KOPT-K1 (cell line): ENCODE results near the gene NT5DC1.

Experiments used
- H3K27ac ChIP-seq: fragments of 200-600 bp; sonication (generic); 2 replicates; pipeline ENCODE4 v1.5.1; 2016; ENCODE audit warnings: antibody characterized with exemption, mild to moderate bottlenecking, low read depth, low read length; ENCODE audit not compliant: poor library complexity, severe bottlenecking
- H3K36me3 ChIP-seq: fragments of 200-600 bp; sonication (generic); 2 replicates; pipeline ENCODE4 v1.5.1; 2017; ENCODE audit warnings: antibody characterized with exemption, mild to moderate bottlenecking, low read length, moderate library complexity; ENCODE audit not compliant: insufficient read depth
- H3K9me3 ChIP-seq: fragments of 200-600 bp; sonication (generic); 2 replicates; pipeline ENCODE4 v1.5.1; 2017; ENCODE audit warnings: antibody characterized with exemption, low read length, mild to moderate bottlenecking; ENCODE audit not compliant: insufficient read depth, poor library complexity, severe bottlenecking

The NT5DC1 gene

GRCh38 chr6:116175344-116175743 lies 74.7 kb downstream of the NT5DC1 start:
- no peak overlapping the region for H3K27ac ChIP-seq
- peaks cover 21% of the 10 kb centered on the region for H3K9me3 ChIP-seq
- H3K36me3 ChIP-seq, result no peaks in the 10 kb centered on the region

GRCh38 chr6:116176596-116176995 lies 75.9 kb downstream of the NT5DC1 start:
- no peaks in the 10 kb centered on the region for H3K36me3 ChIP-seq
- H3K27ac ChIP-seq, result no peak overlapping the region
- H3K9me3 ChIP-seq, result peaks cover 21% of the 10 kb centered on the region

- peaks cover 12% of the 10 kb centered on the region for H3K9me3 ChIP-seq
- H3K27ac ChIP-seq, result no peak overlapping the region
Measured at GRCh38 chr6:116180375-116180774, 79.7 kb downstream of the NT5DC1 start.

GRCh38 chr6:116189472-116189871 lies 88.8 kb downstream of the NT5DC1 start:
- H3K36me3 ChIP-seq, result no peaks in the 10 kb centered on the region
- no peak overlapping the region for H3K27ac ChIP-seq
- no peaks in the 10 kb centered on the region for H3K9me3 ChIP-seq

More at GRCh38 chr6:116180375-116180774, 79.7 kb downstream of the NT5DC1 start:
- H3K36me3 ChIP-seq, result no peaks in the 10 kb centered on the region

GRCh38 chr6:116190550-116190949 lies 89.9 kb downstream of the NT5DC1 start:
- H3K27ac ChIP-seq, result no peak overlapping the region

GRCh38 chr6:116191881-116192280 lies 91.2 kb downstream of the NT5DC1 start:
- no peak overlapping the region for H3K27ac ChIP-seq
- H3K9me3 ChIP-seq, result no peaks in the 10 kb centered on the region
- no peaks in the 10 kb centered on the region for H3K36me3 ChIP-seq

More at GRCh38 chr6:116190550-116190949, 89.9 kb downstream of the NT5DC1 start:
- Histone ChIP-seq H3K36me3 (no peaks in the 10 kb centered on the region), H3K9me3 (no peaks in the 10 kb centered on the region)

GRCh38 chr6:116192786-116193185 lies 92.1 kb downstream of the NT5DC1 start:
- no peaks in the 10 kb centered on the region for H3K9me3 ChIP-seq
- H3K36me3 ChIP-seq, result no peaks in the 10 kb centered on the region
- no peak overlapping the region for H3K27ac ChIP-seq

GRCh38 chr6:116196841-116197240 lies 96.2 kb downstream of the NT5DC1 start:
- Histone ChIP-seq H3K27ac (no peak overlapping the region), H3K9me3 (no peaks in the 10 kb centered on the region), H3K36me3 (no peaks in the 10 kb centered on the region)

- Histone ChIP-seq H3K36me3 (no peaks in the 10 kb centered on the region), H3K27ac (no peak overlapping the region), H3K9me3 (no peaks in the 10 kb centered on the region)
Measured at GRCh38 chr6:116200619-116201249, 100.1 kb downstream of the NT5DC1 start.

- no peaks in the 10 kb centered on the region for H3K36me3 ChIP-seq
- no peaks in the 10 kb centered on the region for H3K9me3 ChIP-seq
- no peak overlapping the region for H3K27ac ChIP-seq
Measured at GRCh38 chr6:116201538-116201937, 100.9 kb downstream of the NT5DC1 start.

- Histone ChIP-seq H3K27ac (no peak overlapping the region), H3K9me3 (no peaks in the 10 kb centered on the region), H3K36me3 (no peaks in the 10 kb centered on the region)
Measured at GRCh38 chr6:116205281-116205680, 104.6 kb downstream of the NT5DC1 start.

- Histone ChIP-seq H3K9me3 (no peaks in the 10 kb centered on the region), H3K27ac (no peak overlapping the region), H3K36me3 (no peaks in the 10 kb centered on the region)
Measured at GRCh38 chr6:116206231-116206903, 105.7 kb downstream of the NT5DC1 start.

GRCh38 chr6:116208056-116208785 lies 107.6 kb downstream of the NT5DC1 start:
- Histone ChIP-seq H3K27ac (no peak overlapping the region), H3K9me3 (no peaks in the 10 kb centered on the region), H3K36me3 (no peaks in the 10 kb centered on the region)

GRCh38 chr6:116210316-116210715 lies 109.7 kb downstream of the NT5DC1 start:
- Histone ChIP-seq H3K9me3 (no peaks in the 10 kb centered on the region), H3K36me3 (no peaks in the 10 kb centered on the region), H3K27ac (no peak overlapping the region)

GRCh38 chr6:116210750-116211425 lies 110.2 kb downstream of the NT5DC1 start:
- Histone ChIP-seq H3K36me3 (no peaks in the 10 kb centered on the region), H3K27ac (no peak overlapping the region), H3K9me3 (no peaks in the 10 kb centered on the region)
